GM21786 (cell line): ENCODE measurements around the gene ATP5IF1.

Experiments used
- ATAC-seq: cut with Tn5 transposase; IDR thresholded peaks from one replicate; pipeline ENCODE4 v1.9.1; 2021; ENCODE audit not compliant: unreplicated experiment

ATP5IF1 gene

GRCh38 chr1:28236656-28237322 lies 865 bp downstream of the ATP5IF1 start:
- ATAC-seq: no peak

DNA sequence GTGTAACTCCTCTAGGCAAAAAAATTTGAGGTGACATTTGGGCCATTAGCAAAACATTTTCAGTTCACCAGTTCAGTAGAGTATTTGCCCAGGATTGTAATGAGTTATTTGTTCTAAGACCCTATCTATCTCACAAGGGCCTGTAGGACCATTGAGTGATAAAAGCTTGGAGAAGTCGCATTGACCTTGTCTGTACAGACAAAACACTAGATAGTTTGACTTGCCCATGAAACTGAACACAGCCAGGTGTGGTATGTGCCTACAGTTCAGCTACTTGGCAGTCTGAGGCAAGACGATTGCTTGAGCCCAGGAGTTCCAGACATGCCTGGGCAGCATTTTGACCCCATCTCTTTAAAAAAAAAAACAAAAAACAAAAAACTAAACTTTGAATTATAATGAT lies 3.1 kb downstream of the ATP5IF1 start:
- no peak for ATAC-seq

DNA sequence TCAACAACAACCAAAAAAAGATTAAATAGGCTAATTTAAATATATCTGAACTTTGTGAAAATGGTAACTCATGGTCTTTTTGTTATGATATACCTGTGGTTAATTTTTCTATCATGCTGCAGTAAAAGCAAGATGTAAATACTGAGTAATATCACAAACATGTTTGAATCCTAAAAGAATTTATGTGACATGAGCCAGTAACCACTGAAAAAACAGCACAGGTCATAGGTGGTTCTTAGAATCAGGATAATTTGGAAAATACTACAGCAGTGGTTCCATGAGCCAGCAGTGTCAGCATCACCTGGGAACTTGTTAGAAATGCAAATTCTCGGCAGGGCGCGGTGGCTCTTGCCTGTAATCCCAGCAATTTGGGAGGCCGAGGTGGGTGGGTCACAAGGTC lies 4.1 kb downstream of the ATP5IF1 start:
- no peak for ATAC-seq

DNA sequence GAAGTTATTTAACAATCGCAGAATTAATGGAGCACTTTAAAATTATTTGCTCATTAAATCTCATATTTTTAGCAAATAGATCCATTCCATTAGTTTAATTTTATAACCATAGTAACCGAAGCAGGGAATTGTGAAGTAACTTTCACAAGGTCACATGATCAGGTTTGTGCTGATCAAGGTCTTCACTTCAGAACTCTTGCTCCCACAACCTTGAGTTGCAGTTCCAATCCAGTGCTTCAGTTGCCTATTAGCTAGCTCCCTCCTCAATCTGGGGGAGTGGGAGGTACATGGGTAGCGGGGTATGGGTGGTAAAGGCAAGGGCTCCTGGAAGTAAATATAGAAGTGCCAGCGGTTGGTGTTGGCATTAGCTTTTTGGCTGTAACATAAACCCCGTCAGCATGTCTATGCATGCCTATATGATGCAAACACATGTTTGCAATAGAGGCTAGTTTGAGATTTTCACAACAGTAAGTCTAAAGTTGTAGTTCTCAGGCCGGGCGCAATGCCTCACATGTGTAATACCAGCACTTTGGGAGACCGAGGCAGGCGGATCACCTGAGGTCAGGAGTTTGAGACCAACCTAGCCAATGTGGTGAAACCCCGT lies 5.8 kb downstream of the ATP5IF1 start:
- no peak for ATAC-seq

- ATAC-seq: no peak
Observed at GRCh38 chr1:28243685-28244311, 7.9 kb downstream of the ATP5IF1 start.

GRCh38 chr1:28244549-28245251 lies 8.8 kb downstream of the ATP5IF1 start:
- no peak for ATAC-seq

DNA sequence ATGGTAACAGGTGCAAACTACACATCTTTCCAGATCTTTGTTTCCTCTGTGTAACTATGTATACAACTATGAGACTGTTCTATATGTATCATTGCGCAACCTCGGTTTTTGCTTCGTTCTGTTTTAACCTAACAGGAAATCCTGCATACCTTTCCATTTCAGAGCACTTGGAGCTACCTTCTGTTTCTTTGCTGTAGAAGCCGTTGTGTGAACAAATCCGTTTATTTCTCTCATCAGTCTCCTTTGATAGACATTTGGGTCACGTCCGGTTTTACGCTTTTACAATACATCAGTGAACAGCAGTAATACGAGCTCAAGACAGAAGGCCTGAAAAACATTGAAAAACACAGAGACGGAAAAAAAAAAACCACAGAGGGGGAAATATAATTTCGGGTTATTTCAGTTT lies 10.5 kb downstream of the ATP5IF1 start:
- ATAC-seq: no peak

DNA sequence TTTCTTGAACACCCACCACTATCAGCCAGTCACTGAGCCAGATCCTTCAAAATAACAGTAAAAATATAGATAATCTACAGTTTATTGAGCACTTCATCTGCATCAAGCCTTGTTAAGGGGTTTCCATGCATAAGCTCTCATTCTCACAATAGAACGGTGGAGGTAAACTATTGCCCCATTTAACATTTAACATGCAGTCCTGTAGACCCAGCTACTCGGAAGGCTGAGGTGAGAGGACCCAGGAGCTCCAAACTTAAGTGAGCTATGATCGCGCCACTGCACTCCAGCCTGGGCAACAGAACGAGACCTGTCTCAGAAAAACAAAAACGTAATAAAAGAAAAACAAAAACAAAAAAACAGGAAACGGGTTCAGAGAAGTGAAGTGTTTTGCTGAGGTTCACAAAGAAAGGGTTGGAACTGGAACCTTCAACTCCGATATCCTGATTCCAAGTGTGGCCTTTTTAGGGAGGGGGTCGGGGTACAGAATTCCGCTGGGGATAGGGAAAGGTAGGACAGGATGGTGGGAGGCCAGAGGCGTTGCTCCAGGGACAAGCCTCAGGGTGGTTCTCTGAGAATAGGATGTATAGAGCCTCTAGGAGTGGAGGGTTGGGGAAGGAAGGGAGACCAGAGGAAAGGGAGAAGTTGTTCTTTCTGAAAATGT lies 11.8 kb downstream of the ATP5IF1 start:
- no peak for ATAC-seq

- ATAC-seq: no peak
Observed at GRCh38 chr1:28248273-28249012, 12.5 kb downstream of the ATP5IF1 start.

GRCh38 chr1:28249013-28249865 lies 13.3 kb downstream of the ATP5IF1 start:
- no peak for ATAC-seq

DNA sequence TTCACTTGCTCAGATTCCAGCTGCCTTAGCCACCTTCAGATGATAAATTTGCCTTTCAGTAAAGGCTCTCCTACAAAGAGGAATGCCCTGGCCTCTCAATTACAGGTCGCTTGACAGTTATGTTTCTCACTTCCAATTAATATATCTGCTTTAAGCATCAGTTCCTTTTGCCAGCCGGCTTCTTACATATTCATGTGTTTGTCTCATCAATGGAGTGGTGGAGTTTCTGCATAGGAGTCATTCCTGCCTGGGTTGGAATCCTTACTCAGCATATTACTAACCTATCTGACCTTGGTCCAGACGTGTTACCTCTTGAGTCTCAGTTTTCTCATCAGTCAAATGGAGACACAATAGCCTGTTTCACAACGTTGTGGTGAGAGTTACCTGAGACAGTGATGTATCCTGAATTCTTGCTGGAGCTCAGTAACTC lies 14.0 kb downstream of the ATP5IF1 start:
- ATAC-seq: no peak

DNA sequence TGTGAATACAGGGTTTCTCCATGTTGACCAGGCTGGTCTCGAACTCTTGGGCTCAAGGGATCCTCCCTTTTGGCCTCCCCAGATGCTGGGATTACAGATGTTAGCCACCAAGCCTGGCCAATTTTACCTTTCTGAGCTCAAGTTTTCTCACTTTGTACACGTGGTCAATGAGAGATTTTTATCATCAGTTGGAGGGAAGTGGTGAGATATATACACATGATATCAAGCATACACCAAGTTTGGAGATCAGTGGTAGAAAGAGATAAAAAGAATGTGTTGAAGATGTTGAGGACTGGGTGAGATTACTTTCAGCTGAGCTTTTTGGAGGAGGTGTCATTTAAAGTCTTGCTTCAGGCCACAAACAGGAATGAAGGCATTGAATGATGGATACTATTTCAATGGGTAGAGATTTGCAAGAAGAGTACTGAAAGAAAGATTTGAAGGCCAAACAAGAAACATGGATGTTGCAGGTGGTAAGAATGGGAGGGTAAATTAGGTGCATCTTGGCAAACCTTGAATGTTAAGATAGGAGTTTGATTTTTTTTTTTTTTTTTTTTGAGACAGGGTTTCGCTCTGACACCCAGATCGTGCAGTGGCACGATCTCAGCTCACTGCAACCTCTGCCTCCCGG lies 20.4 kb downstream of the ATP5IF1 start:
- ATAC-seq: no peak

- no peak for ATAC-seq
Observed at GRCh38 chr1:28257736-28258135, 21.8 kb downstream of the ATP5IF1 start.

- ATAC-seq: no peak
Observed at GRCh38 chr1:28258628-28259251, 22.8 kb downstream of the ATP5IF1 start.

DNA sequence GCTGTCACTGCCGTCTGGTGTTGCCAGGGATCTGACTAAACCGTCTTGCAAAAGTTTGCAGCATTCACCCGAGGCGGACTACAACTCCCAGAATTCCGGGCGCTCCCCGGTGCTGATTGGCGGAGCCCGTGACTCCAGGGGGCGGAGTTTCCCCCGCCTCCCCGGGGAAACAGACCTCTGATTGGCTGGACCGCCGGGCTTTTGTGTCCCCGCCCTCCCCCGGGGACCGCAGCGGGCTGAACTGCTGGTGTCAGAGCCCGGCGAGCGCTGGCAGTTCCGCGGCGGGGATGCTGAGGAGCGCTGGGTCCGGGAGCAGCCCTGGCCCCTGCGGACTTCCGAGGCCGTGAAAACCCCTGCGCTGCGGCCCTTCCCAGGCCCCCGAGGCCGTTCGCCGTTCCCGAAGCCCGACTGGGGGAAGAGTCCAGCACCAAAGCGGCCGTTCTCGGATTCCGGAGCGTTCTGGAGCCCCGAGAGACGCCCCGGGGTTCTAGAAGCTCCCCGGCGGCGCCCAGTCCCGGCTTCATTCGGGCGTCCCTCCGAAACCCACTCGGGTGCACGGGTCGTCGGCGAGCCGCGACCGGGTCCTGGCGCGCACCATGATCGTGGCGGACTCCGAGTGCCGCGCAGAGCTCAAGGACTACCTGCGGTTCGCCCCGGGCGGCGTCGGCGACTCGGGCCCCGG lies 23.5 kb downstream of the ATP5IF1 start, which contains the start of gene SESN2:
Gene SESN2 (plus strand): TSS at position 267 of the 682 bp plus-strand sequence. CDS start 330 bp downstream, at position 597.
- peak; percentile 84 for ATAC-seq

- no peak for ATAC-seq
Observed at GRCh38 chr1:28259934-28260802, 24.2 kb downstream of the ATP5IF1 start.

DNA sequence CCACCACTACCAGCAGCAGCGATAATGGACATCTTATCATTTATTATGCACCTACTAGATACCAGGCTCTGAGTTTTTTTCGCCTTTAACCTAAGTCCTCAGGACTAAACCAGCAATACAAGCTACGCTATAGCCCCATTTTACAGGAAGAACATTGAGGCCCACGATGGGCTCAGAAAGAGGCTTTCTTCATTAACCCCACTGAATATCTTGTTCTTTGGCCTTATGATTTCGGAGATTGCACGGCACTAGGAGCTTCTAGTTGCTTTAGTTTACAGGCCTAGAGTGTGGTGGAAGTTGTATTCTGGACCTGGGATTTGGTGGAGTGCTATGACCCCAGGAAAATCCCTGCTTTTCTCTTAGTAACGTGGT lies 24.9 kb downstream of the ATP5IF1 start:
- ATAC-seq: no peak
